DMS153 (cell line): ENCODE data around the gene ARSD.
"Not testable (repeated sequence)": the region's sequence is repeated elsewhere in the genome, so short reads cannot be mapped to it uniquely, and the experiment has no call there.

Experiments used
- DNase-seq: peaks from one replicate; lab custom pipeline; 2025; lab: John Stamatoyannopoulos, UW

Gene ARSD

GRCh38 chrX:2933125-2933900 is 4.2 kb upstream of the ARSD start:
- peak; percentile 27 for DNase-seq

- no peak for DNase-seq
Observed at GRCh38 chrX:2931612-2932011, 2.5 kb upstream of the ARSD start.

- no peak for DNase-seq
Observed at GRCh38 chrX:2931155-2931554, 2.0 kb upstream of the ARSD start.

- DNase-seq = no peak
Observed at GRCh38 chrX:2928191-2928582, 952 bp downstream of the ARSD start.

- DNase-seq = no peak
Observed at GRCh38 chrX:2926664-2927275, 2.4 kb downstream of the ARSD start.

- not testable (repeated sequence) for DNase-seq
Observed at GRCh38 chrX:2926255-2926654, 2.9 kb downstream of the ARSD start.

- DNase-seq = no peak
Observed at GRCh38 chrX:2924151-2924550, 5.0 kb downstream of the ARSD start.

GRCh38 chrX:2921750-2922149 is 7.4 kb downstream of the ARSD start:
- no peak for DNase-seq

- no peak for DNase-seq
Observed at GRCh38 chrX:2921193-2921592, 7.9 kb downstream of the ARSD start.

GRCh38 chrX:2917767-2918166 is 11.4 kb downstream of the ARSD start:
- no peak for DNase-seq

GRCh38 chrX:2913118-2913517 is 16.0 kb downstream of the ARSD start:
- DNase-seq = no peak

GRCh38 chrX:2910109-2910508 is 19.0 kb downstream of the ARSD start:
- no peak for DNase-seq

- DNase-seq = no peak
Observed at GRCh38 chrX:2908125-2908685, 20.9 kb downstream of the ARSD start.

GRCh38 chrX:2907295-2907694 is 21.8 kb downstream of the ARSD start:
- no peak for DNase-seq

GRCh38 chrX:2903366-2903765 is 25.8 kb downstream of the ARSD start:
- DNase-seq = no peak

GRCh38 chrX:2902841-2903240 is 26.3 kb downstream of the ARSD start:
- DNase-seq = no peak

- no peak for DNase-seq
Observed at GRCh38 chrX:2901367-2902036, 27.6 kb downstream of the ARSD start.

- no peak for DNase-seq
Observed at GRCh38 chrX:2898846-2899512, 30.2 kb downstream of the ARSD start.

- DNase-seq = not testable (repeated sequence)
Observed at GRCh38 chrX:2897690-2898623, 31.2 kb downstream of the ARSD start.

- no peak for DNase-seq
Observed at GRCh38 chrX:2897311-2897689, 31.8 kb downstream of the ARSD start.

GRCh38 chrX:2894885-2895292 is 34.2 kb downstream of the ARSD start:
- no peak for DNase-seq
